ENCODE measurements around the gene SNAP47. TPM values are rescaled to one million over a fixed set of nuclear protein-coding genes. Genes with fewer than 3 reads are reported as not detected.
"Not testable (repeated sequence)": the region's sequence is repeated elsewhere in the genome, so short reads cannot be mapped to it uniquely, and the experiment has no call there.

SNAP47 gene, protein sequence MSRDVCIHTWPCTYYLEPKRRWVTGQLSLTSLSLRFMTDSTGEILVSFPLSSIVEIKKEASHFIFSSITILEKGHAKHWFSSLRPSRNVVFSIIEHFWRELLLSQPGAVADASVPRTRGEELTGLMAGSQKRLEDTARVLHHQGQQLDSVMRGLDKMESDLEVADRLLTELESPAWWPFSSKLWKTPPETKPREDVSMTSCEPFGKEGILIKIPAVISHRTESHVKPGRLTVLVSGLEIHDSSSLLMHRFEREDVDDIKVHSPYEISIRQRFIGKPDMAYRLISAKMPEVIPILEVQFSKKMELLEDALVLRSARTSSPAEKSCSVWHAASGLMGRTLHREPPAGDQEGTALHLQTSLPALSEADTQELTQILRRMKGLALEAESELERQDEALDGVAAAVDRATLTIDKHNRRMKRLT
- 32.2 TPM for total RNA-seq (ENCODE audit: unreplicated experiment)
- long read RNA-seq, transcript SNAP47-202 (5 exons, 2,362 nt): major isoform, 28 of 41 reads
- long read RNA-seq, partial matches to known transcripts: 5 of 41 reads
- long read RNA-seq, other reads (novel, unspliced or antisense): 5 of 41 reads

DNA sequence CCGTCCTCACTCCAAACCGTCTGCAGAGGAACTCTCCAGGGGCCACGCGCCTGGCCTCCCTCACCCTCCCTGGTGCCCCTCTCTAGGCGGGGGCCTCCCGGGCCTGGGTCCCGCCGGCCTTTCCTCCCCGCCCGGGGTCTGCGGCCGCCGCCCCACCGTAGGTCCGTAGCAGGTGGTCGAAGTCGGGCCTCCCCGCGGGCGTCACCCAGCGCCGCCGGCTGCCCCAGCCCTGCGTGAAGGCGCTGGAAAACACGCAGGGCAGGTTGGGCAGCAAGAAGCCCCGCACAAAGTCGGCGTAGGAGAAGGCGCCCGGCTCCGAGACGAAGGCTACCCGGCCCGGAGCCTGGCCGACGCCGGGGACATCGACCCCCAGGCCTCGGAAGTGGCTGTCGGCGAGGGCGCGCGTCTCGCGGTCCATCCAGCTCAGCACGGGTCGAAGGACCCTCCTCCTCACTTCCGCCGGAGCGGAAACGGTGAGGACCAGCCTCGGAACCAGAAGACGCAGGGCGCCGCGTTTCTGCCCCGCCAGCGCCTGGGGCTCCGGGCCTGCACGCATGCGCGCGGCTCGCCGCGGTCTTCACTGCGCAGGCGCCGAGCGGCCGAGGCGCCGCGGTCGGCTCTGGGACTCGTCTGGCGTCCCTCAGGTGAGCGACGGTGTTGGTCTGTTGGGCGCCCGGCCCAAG lies at the start of gene SNAP47, which contains the start of gene JMJD4:
SNAP47 (plus strand) TSS at position 580 of the 683 bp plus-strand sequence. CDS start 12,302 bp downstream, outside the sequence.
JMJD4 (minus strand) TSS at position 447 of the 683 bp plus-strand sequence; CDS start at position 418, 29 bp downstream.
- peak within 1 kb of the TSS; percentile 95 for H3K4me3 Mint-ChIP-seq (ENCODE audit: unreplicated experiment)
- peaks cover 9% of the 10 kb centered on the region for H3K27me3 Mint-ChIP-seq (ENCODE audit: unreplicated experiment)
- peak; percentile 91 for DNase-seq (ENCODE audit: low spot score)
- peaks cover 8% of the 10 kb centered on the region for H3K4me1 Mint-ChIP-seq (ENCODE audit: unreplicated experiment)
- H3K27ac Mint-ChIP-seq (ENCODE audit: unreplicated experiment): peak within 1 kb of the TSS; percentile 52
- H3K9me3 Mint-ChIP-seq (ENCODE audit: unreplicated experiment): no peaks in the 10 kb centered on the region
- TF ChIP-seq, protein P1, sequence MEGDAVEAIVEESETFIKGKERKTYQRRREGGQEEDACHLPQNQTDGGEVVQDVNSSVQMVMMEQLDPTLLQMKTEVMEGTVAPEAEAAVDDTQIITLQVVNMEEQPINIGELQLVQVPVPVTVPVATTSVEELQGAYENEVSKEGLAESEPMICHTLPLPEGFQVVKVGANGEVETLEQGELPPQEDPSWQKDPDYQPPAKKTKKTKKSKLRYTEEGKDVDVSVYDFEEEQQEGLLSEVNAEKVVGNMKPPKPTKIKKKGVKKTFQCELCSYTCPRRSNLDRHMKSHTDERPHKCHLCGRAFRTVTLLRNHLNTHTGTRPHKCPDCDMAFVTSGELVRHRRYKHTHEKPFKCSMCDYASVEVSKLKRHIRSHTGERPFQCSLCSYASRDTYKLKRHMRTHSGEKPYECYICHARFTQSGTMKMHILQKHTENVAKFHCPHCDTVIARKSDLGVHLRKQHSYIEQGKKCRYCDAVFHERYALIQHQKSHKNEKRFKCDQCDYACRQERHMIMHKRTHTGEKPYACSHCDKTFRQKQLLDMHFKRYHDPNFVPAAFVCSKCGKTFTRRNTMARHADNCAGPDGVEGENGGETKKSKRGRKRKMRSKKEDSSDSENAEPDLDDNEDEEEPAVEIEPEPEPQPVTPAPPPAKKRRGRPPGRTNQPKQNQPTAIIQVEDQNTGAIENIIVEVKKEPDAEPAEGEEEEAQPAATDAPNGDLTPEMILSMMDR (IDR thresholded peaks at IDR 0.05; ENCODE audit: unreplicated experiment): no peak
- H3K36me3 Mint-ChIP-seq (ENCODE audit: low read depth, unreplicated experiment): peaks cover 10% of the 10 kb centered on the region

DNA sequence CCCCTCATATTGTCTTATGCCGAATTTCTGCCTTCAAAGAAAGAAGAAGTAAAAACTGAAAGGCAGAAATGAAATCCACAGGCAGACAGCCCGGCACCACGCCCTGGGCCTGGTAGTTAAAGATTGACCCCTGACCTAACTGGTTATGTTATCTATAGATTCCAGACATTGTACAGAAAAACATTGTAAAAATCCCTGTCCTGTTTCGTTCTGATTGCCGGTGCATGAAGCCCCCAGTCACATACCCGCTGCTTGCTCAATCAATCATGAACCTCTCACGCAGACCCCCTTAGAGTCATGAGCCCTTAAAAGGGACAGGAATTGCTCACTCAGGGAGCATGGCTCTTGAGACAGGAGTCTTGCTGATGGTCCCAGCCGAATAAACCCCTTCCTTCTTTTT lies 49.4 kb upstream of the SNAP47 start:
- H3K27ac Mint-ChIP-seq (ENCODE audit: unreplicated experiment): no peak overlapping the region
- H3K27me3 Mint-ChIP-seq (ENCODE audit: unreplicated experiment): no peaks in the 10 kb centered on the region
- TF ChIP-seq, protein P1 (IDR thresholded peaks at IDR 0.05; ENCODE audit: unreplicated experiment): no peak
- peaks cover 5% of the 10 kb centered on the region for H3K36me3 Mint-ChIP-seq (ENCODE audit: low read depth, unreplicated experiment)
- peaks cover 17% of the 10 kb centered on the region for H3K9me3 Mint-ChIP-seq (ENCODE audit: unreplicated experiment)
- no peak for DNase-seq (ENCODE audit: low spot score)
- H3K4me1 Mint-ChIP-seq (ENCODE audit: unreplicated experiment): no peaks in the 10 kb centered on the region
- no peak overlapping the region for H3K4me3 Mint-ChIP-seq (ENCODE audit: unreplicated experiment)

DNA sequence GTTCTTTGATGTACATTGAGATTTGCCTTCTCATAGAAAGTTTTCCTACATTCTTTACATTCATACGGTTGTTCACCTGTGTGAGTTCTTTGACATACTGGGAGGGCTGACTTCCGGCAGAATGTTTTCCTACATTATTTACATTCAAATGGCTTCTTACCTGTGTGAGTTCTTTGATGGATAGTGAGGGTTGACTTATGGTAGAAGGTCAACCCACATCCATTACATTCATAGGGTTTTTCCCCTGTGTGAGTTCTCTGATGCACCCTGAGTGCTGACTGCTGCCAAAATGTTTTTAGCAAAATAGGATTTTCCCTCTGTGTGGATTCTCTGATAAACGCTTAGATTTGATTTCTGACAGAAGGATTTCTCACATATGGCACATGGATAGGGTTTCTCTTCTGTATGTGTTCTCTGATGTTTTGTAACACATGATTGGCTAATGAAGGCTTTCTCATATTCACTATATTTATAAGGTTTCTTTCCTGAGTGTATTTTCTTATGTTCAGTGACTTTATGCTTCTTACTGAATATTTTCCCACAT lies 37.8 kb upstream of the SNAP47 start:
- Mint-ChIP-seq H3K9me3 (ENCODE audit: unreplicated experiment) (peaks cover 26% of the 10 kb centered on the region), H3K4me3 (ENCODE audit: unreplicated experiment) (no peak overlapping the region), H3K27me3 (ENCODE audit: unreplicated experiment) (peaks cover 4% of the 10 kb centered on the region), H3K4me1 (ENCODE audit: unreplicated experiment) (no peaks in the 10 kb centered on the region), H3K36me3 (ENCODE audit: low read depth, unreplicated experiment) (peaks cover 17% of the 10 kb centered on the region), H3K27ac (ENCODE audit: unreplicated experiment) (no peak overlapping the region)
- TF ChIP-seq, protein P1 (IDR thresholded peaks at IDR 0.05; ENCODE audit: unreplicated experiment): no peak
- DNase-seq (ENCODE audit: low spot score): no peak

DNA sequence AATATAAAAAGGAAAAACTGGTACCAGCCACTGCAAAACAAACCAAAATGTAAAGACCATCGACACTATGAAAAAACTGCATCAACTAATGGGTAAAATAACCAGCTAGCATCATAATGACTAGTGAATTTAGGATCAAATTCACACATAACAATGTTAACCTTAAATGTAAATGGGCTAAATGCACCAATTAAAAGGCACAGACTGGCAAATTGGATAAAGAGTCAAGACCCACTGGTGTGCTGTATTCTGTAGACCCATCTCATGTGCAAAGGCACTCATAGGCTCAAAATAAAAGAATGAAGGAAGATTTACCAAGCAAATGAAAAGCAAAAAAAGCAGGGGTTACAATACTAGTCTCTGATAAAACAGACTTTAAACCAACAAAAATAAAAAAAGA lies 33.6 kb upstream of the SNAP47 start:
- not testable (repeated sequence) for H3K36me3 Mint-ChIP-seq (ENCODE audit: low read depth, unreplicated experiment); H3K4me1 Mint-ChIP-seq (ENCODE audit: unreplicated experiment); H3K4me3 Mint-ChIP-seq (ENCODE audit: unreplicated experiment); H3K27me3 Mint-ChIP-seq (ENCODE audit: unreplicated experiment); H3K27ac Mint-ChIP-seq (ENCODE audit: unreplicated experiment); DNase-seq (ENCODE audit: low spot score)
- H3K9me3 Mint-ChIP-seq (ENCODE audit: unreplicated experiment): peaks cover 16% of the 10 kb centered on the region

DNA sequence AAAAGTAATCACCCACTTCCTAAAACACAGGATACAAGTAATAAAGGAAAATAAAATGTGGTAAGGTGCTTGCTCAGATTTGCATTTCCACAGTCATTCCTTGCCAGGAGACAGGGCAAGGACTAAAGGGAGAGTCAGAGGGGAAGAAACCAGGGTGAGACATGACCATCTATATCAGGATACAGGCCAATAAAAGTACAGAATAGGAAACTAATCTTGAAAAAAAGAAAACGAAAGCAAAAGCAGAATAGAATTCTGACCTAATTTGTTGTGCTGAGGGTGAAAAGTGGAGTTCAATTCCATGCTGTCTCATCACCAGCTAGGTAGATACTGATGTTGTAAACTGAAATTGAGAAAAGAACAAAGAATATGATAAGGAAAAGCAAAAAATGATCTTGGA lies 27.4 kb upstream of the SNAP47 start:
- H3K4me1 Mint-ChIP-seq (ENCODE audit: unreplicated experiment): no peaks in the 10 kb centered on the region
- no peak for DNase-seq (ENCODE audit: low spot score)
- H3K27ac Mint-ChIP-seq (ENCODE audit: unreplicated experiment): no peak overlapping the region
- H3K4me3 Mint-ChIP-seq (ENCODE audit: unreplicated experiment): no peak overlapping the region
- TF ChIP-seq, protein P1 (IDR thresholded peaks at IDR 0.05; ENCODE audit: unreplicated experiment): no peak
- peaks cover 16% of the 10 kb centered on the region for H3K9me3 Mint-ChIP-seq (ENCODE audit: unreplicated experiment)
- H3K27me3 Mint-ChIP-seq (ENCODE audit: unreplicated experiment): peaks cover 2% of the 10 kb centered on the region
- H3K36me3 Mint-ChIP-seq (ENCODE audit: low read depth, unreplicated experiment): peaks cover 11% of the 10 kb centered on the region

Data from endothelial cell (in vitro differentiated cells).